ENCODE results near the gene RAB26. TPM values are rescaled to one million over a fixed set of nuclear protein-coding genes. Genes with fewer than 3 reads are reported as not detected.

The RAB26 gene
- total RNA-seq, 1 experiment from 2014 or later = 1.2 TPM

DNA sequence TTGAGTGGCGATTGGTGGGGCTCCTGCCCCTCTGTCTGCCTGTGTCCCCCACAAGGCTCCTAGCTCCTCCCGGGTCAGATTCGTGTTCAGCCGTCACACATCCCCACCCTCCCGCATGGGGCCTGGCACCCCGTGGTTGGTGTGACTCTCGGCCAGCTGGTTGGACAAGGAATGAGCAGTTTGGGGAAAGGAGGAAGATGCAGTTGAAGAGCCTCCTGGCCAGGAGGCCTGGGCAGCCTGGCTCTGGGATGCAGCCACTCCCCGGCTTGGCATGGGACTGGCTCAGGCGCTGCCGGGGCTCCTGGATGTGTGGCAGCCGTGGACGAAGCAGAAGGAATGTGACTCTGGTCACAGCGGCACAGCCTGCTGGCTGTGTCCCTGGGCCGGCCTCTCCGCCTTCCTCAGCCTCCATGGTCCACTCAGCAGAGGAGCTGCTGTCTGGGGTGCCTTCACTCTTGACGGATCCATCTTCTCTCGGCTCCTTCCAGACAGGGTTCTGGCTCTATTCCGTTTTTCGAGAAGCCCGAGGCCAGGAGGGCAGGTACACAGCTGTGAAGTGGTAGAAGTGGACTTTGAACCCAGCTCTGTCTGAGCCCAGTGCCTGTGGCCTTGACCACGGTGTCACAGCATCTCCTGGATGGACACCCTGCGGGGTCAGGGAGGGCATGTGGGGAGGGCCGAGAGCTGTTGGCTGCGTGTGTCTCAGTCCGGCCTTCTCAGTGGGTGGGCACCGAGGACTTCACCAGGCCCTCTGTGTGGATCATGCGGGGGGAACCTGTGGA is 9.2 kb downstream of the RAB26 start:
- DNase-seq (ENCODE audit: extremely low read depth, low read depth) = no peak

DNA sequence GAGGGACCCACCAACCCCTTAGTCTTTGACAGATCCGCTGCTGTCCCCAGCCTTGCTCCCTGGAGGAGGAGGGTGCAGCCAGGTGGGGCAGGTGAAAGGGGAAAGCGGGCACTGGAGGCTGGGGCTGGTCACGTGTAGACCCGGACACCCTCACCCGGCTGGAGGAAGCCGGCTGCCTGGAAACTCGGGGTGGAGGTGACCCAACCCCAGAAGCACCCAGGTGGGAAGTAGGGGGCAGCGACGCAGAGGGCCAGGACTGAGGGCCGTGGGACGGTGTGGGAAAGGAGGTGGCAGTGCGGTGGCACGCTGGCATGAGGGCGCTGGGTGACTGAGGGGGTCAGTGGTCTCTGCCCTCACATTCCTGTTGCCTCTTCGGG is 9.8 kb downstream of the RAB26 start:
- no peak for DNase-seq (ENCODE audit: extremely low read depth, low read depth)

DNA sequence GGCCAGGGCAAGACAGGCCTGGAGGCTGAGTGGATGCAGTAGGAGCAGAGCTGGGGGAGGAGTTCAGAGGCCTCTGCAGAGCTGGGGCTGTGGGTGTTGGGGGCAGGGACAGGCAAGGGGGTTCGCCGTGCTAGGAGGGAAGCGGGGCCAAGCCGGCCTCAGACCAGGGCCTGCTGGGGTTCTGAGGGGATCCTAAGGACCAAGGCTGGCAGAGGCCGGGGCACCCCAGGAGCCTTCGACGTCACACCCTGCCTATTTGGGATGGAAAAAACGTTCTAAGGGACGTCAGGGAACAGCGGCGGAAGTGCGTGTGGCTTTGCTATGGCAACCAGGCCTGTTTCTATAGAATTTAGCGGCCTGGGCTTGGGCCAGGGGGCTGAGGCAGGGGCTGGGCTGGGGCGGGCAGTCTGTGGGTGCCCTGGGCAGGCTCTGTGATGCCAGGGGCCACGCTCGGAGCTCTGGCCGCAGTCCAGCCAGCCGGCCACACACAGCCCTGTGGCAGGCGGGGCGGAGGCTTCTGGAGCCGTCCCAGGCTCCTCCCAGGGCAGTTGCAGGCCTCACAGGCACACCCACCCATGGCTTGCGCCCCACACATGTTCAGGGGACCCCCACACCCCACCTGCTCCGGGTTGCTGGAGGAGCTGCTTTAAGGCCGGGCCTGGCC is 10.9 kb downstream of the RAB26 start:
- no peak for DNase-seq (ENCODE audit: extremely low read depth, low read depth)

DNA sequence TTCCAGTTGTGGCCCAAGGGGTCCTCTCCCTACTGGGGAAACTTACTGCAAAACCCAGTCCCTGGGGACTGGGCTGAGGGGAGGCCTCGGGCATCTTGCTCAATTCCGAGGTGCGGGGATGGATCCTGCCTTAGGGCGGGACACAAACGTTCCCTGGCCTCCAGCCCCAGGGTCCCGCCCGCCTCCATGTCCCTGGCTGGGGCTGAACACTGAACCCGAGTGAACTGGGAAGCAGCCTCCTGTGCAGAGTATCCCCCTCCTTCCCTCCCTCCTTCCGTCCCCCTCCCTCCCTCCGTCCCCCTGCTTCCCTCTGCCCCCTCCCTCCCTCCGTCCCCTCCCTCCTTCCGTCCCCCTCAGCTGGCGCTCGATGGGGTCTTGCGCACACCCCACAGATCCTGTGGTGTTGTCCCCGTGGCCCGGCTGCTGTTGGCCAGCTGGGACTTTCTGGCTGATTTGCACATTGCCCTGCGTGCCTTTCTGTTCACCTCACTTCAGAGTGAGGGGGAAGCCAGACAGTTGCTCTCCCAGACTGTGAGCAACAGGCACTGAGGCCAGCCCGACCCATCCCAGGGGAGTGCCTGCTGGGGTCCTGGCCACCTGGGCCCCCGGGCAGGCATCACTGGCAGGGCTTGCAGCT is 12.6 kb downstream of the RAB26 start:
- DNase-seq (ENCODE audit: extremely low read depth, low read depth) = no peak

DNA sequence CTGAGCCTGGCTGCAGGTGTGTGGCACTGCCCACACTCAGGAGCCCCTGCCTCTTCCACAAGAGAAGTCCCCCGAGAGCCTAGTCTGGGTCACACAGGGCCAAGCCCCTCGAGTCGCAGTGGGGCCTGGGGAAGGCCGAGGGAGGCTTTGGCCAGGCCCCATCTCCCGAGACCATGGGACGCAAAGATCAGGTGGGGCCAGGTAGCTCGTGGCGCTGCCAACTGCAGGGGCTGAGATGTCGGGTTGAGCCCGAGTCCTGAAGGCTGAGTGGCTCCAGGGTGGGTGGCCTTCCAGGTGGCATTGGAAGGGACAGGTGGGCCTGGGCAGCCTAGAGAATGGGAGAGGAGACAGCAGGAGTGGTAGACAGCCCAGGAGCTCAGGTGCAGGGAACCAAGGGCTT is 13.5 kb downstream of the RAB26 start:
- no peak for DNase-seq (ENCODE audit: extremely low read depth, low read depth)

DNA sequence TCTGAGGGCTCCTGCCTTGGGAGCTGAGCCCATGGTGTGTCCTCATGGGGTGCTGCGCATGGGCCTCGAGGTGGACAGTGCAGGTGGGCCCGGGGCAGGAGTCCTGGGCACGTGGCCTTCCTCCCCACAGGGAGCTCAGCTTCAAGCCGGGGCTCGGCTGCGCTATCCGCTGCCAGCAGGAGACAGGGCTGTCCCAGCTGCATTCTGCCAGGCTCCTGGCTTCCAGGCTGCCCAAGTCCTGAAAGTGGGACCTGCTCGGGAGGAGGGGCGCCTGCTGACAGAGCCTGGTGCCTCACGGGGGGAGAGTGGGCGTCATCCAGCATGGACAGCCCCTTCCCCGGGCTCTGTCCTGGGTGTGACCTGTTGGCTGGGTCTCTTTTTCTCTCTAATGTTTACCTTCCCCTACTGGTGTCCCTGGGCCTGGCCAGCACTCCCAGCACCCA is 14.3 kb downstream of the RAB26 start:
- DNase-seq (ENCODE audit: extremely low read depth, low read depth) = no peak

DNA sequence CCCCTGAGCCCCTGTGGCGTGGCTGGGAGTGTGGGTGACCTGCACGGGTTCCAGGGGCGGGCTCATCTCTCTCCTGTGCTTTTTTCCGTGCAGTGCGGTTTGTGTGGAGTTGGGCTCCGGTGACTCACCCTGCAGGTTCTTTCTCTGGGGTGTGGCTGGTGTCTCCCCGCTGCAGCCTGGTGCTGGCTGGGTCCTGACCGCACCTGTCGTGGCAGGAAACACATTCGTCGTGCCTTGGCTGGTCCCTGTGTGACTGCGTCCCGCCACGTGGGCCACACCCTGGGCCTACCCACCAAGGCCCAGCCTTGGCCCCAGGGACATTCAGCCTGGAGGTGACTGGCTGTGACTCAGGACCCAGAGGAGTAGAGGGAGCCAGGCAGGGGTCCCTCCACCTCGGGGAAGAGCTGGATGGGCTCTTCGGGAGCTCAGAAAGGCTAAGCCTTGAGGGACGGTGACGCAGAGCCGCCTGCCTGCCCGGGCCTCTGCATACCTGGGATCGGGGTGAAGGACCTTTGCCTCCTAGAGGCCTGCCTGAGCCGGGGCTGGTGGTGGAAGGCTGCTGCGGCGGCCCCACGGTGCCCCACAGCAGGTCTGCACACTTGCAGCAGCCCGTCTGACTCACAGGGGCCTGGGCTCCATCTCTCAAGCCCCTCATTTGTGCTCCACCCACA is 14.9 kb downstream of the RAB26 start:
- no peak for DNase-seq (ENCODE audit: extremely low read depth, low read depth)

DNA sequence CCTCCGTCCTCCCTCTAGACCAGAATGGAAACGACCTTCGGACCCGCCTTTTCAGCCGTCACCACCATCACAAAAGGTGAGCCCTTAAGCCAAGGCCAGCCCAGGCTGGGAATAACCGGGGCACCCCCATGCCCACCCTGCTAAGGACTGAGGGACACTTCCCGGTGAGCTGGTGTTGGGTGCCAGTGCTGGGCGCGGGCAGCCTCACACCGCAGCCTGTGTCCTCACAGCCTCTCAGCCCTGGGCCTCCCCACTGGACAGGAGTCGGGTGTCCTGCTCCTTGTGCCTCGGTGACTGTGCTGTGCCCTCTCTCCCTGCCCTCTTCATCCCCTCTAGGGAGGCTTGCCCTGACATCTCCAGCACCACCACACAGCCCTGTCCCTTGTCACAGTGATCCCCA is 17.4 kb downstream of the RAB26 start:
- no peak for DNase-seq (ENCODE audit: extremely low read depth, low read depth)

DNA sequence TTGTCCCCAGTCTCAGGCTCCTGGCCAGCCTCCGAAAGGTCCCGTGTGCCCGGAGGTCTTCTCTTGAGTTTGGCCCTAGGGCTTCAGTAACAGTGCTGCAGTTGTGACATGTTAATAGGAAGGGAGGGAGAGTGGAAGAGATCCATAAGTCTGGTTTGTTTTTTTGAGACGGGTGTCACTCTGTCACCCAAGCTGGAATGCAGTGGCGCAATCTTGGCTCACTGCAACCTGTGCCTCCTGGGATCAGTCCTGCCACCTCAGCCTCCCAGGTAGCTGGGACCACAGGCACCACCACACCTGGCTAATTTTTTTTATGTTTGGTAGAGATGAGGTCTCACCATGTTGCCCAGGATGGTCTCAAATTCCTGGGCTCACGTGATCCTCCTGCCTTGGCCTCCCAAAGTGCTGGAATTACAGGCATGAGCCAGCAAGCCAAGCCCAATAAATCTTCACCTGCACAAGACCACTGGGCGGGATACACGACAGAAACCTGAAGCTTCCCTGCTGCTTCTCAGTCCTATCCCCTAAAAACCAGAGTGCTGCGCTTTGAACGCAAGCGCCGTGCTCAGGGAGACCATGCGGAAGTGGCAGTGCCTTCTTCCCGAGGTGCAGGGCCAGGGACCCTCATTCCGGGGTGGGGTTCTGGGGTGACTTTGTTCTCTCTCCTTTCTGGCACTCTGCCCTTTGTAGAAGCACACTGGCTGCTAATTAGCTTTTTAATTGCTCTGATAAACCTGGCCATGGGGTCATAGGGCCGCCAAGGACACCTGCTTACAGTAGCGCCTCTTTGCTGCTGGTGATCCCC is 18.0 kb downstream of the RAB26 start:
- DNase-seq (ENCODE audit: extremely low read depth, low read depth) = no peak

DNA sequence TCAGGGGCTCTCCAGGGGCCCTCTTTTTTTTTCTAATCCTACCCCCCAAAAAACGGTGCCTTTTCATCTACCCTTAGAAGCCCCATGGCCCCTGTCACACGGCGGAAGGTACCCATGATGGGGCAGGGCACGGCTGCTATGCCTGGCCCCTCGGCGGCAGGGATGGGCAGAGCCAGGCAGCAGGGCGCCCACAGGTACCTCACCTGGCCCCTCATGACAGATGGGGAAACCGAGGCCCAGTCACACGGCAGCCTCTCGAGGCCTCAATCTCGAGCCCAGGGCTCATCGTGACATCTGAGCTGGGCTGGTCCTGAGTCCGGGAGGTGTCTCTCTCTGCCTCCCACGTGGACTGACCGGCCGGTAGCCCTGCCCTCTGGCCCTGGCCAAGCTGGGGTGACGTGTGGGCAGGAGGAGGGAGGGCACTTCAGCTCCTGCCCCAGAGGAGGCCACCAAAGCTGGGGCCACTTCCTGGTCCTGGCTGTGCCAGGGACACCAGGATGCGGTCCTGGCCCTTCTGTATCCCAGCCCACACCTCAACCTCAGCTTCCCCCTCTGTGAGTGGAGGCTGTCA is 18.7 kb downstream of the RAB26 start:
- DNase-seq (ENCODE audit: extremely low read depth, low read depth) = no peak

DNA sequence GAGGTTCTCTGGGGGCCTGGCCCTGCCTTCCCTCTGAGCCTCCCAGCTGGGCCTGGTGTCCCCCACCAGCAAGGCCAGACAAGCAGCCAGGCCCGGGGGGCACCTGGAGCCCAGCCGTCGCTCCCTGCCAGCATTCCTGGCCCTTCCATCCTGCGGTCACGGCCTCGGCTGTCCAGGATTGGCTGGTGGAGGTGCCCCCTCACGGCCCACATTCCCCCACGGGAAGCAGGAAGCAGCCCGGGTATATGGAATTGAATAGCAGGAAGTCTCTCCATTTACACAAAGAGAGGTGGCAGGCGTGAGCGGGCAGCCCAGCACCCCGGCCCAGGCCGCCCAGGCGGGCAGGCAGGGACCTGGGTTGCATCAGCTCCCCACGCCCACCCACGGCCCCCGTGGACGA is 21.7 kb downstream of the RAB26 start:
- no peak for DNase-seq (ENCODE audit: extremely low read depth, low read depth)

DNA sequence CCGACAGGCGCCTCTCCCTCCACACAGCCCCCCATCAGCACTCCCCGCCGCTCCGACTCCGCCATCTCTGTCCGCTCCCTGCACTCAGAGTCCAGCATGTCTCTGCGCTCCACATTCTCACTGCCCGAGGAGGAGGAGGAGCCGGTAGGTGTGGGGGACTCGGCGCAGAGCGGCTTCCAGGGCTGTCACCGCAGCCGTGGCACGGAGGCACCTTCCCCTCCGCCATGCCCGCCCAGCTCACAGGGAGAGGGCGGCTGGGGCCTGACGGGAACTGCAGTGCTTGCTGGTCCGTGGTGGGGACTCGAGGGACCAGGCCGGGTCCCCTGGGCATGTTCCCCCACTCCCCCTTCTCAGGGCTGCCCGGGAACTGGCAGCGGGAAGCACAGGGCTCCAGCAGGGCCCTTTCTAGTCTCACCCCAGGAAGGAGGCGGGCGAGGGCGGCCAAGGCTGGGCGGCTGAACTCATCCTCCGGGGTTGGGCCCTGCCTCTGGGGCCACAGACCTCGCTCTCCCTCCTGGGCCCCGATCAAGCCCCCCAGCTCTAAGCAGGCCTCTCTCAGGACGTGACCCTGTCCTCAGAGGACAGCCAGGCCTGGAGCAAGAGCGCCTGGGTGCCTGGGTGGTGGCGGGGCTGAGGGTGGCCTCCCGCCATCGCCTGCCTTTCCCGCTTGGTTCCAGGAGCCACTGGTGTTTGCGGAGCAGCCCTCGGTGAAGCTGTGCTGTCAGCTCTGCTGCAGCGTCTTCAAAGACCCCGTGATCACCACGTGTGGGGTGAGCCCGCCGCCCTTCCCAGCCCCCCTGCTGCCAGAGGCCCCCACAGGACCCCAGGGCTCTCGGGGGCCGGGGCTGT is 22.4 kb downstream of the RAB26 start:
- no peak for DNase-seq (ENCODE audit: extremely low read depth, low read depth)

DNA sequence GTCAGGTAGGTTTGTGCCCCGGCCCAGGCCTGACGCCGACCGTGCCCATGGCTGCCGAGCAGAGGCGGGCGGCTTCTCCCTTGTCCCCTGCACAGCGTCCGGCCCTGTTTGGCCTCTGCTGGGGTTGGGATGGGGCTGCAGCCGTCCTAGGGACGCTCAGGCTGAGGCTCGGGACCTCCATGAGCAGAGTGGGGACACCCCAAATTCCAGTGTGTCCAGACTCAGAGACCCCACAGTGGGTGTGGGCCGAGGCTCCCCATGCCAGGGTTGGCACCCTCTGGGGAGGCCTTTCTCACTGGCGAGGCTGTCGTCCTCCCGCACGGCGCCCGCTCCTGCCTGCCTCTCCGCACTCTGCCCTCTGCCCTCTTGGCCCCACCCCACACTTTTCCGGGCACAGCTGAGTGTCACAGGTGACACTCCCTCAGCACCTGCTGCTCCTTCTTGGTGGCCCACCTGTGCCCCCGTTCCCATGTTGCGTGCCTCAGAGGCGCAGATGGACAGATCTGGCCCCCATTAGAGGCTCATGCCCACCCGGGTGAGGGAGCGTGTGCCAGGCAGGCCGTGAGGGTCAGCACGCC is 23.3 kb downstream of the RAB26 start:
- no peak for DNase-seq (ENCODE audit: extremely low read depth, low read depth)

DNA sequence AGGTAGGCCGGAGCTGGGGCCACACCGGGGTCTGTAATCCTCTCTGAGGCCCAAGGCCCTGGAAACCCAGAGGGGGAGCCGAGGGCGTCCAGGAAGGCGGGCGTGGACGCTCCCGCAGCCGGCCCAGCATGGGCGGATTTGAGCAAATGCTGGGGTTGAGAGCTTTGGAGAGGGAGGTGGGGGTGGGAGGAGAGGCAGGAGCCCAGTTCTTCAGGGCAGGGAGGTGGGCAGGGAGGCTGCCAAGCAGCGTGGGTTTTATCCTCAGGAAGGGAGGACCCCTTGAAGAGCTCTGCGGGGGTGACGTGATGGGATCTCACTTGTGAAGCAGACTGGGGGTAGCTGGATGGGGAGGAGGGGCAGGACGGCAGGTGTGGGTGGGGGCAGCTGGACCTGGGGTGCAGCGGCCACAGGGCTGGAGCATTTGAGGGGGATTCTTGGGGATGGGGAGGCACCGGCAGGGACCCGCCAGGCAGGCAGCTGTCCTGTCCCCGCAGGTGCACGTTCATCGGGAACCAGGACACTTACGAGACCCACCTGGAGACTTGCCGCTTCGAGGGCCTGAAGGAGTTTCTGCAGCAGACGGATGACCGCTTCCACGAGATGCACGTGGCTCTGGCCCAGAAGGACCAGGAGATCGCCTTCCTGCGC is 24.4 kb downstream of the RAB26 start:
- DNase-seq (ENCODE audit: extremely low read depth, low read depth) = no peak

DNA sequence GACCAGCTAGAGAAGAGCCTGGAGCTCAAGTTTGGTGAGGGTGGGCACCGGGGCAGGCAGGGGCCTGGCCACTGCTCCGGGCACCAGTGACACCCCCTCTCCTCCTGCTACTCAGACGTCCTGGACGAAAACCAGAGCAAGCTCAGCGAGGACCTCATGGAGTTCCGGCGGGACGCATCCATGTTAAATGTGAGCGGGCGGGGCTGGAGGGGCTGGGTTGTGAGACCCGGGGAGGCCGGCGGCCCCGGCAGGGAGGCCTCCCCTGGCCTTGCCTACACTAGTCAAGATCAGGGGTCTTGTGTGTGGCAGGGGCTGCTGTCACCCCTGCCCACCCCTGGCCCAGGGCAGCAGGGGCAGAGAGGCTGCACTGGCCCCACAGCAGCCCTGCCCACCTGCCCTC is 24.9 kb downstream of the RAB26 start:
- DNase-seq (ENCODE audit: extremely low read depth, low read depth) = no peak

DNA sequence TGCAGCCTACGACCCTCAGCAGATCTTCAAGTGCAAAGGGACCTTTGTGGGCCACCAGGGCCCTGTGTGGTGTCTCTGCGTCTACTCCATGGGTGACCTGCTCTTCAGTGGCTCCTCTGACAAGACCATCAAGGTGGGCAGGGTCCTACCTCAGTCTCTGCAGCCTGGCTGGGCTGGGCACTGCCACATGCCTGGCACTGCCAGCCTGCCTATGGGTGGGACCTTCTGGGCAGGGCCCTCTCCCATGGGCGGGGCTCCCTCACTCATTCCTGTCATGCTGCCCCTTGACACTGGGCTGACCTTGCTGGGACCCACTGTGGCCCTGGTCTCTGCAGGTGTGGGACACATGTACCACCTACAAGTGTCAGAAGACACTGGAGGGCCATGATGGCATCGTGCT is 25.5 kb downstream of the RAB26 start:
- no peak for DNase-seq (ENCODE audit: extremely low read depth, low read depth)

DNA sequence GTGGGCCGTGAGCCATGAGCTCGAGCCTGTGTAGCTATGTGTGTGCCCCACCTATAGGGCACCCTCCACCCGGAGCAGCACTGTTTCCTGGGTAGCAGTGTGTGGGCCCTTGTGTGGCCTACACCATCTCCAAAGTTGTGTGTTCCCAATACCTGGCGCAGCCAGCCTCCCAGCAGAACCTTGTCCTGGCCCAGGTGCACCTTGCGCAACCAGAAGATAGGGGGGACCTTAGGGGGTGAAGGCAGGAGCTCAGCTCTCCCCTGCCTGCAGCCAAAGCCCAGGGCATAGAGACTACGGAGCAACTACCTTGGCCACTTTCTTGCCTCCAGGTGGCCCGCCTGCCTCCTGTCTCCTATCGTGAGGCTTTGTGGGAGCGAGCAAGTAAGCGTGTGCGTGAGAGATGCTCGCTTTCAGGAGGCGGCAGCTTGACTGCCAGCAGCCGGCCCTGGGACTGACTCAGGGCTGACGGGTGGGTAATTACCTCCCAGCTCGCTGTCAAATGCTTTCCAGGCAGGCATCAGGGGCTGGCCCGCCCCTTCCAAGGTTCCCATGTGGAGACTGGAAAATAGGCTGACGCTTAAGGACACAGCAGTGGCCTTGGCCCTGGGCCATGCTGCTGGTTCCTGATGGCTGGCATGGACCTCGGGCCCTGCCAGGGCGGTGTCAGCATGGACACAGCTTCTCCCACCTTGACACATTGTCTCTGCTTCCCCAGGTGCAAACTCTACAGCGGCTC is 26.1 kb downstream of the RAB26 start:
- no peak for DNase-seq (ENCODE audit: extremely low read depth, low read depth)

DNA sequence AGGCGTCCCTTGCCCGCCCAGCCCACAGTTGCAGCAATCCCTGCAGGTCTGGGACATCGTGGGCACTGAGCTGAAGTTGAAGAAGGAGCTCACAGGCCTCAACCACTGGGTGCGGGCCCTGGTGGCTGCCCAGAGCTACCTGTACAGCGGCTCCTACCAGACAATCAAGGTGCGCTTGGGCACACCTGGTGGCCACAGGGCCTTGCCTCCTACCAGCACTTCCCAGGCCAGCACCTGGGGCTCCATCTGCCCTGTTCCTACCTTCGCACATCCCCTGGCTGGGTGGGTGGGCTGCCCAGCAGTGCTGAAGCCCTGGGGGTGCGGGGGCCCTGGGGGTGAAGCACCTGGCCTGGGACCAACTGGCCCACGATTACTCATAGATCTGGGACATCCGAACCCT is 27.0 kb downstream of the RAB26 start:
- no peak for DNase-seq (ENCODE audit: extremely low read depth, low read depth)

Data from NCI-H460 (cell line).